HTR-8/SVneo (cell line): ENCODE data around the gene GALNT14.

Experiments used
- DNase-seq: peaks from one replicate; pipeline ENCODE4 v3.0.0; 2011; ENCODE audit warnings: low spot score, mixed read lengths; ENCODE audit not compliant: insufficient read length
- FAIRE-seq: peaks from 2 replicates; lab custom pipeline; 2011; peaks lifted over from hg19 to GRCh38; lab: Jason Lieb, UNC

The GALNT14 gene

DNA sequence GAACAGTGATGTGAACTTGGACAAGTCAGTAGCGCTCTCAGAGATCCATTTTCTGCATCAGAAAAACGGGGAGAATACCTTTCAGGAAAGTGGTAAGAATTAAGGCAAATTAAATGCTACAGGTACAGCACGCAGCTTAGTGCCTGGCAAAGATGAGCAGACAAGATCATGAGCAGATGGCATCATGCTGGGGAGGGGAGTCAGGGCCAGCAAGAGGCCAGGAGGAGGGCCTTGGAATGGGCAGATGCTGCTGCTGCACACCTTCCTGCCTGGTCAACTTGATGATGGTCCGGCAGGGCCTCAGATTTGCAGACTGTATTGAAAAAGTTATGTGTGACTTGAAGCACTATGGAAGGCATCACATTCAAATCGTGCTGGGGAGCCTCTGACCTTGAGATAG is 72.9 kb downstream of the GALNT14 start:
- FAIRE-seq, result no peak

GRCh38 chr2:31060397-31060796 is 77.8 kb downstream of the GALNT14 start:
- no peak for DNase-seq
- no peak for FAIRE-seq

More for the DNA sequence above, 72.9 kb downstream of the GALNT14 start:
- no peak for DNase-seq

DNA sequence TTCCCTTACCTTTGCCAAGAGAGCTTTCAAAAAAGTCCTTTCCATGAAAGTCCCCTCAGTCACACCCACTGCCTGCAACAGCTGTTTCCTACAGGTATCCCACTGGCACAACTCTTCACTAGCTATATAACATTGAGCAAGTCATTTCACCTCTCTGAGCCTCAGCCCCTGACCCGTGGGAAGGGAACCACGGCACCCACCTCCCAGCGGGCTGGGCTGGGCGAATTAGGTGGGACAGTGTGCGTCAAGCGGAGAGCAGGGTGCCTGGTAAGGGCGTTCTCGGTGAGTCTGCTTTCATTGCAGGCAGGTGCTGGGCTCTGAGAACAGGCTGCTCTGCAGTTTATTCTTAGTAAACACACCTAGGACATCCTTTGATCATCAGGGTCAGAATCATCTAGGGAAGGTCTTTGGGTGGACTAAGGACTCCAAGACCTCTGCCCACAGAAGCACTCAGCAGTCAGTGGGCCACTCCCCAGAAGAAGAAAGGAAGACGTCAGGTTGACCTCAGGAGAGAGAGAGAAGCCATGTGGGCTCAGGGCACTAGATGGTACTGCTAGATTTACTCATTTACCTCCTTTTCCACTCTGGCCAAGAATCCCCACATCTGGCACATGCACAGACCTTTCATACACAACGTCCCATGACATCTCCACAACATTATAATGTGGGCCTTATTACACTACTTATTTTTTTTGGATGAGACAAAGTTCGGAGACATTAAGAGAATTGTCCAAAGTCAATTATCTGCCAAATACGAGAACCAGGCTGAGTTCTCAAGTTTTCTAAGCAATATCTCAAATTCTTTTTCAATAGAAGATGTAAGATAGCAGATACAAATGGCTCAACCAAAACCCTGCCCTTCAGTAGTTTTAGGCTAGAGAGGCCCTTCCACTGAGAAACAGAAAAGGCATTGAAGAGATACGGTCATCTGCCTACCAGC is 79.9 kb downstream of the GALNT14 start:
- DNase-seq, result no peak
- FAIRE-seq, result no peak

- DNase-seq, result no peak
- no peak for FAIRE-seq
Measured at GRCh38 chr2:31057691-31058090, 80.5 kb downstream of the GALNT14 start.

GRCh38 chr2:31055938-31056337 is 82.3 kb downstream of the GALNT14 start:
- DNase-seq, result no peak
- no peak for FAIRE-seq

DNA sequence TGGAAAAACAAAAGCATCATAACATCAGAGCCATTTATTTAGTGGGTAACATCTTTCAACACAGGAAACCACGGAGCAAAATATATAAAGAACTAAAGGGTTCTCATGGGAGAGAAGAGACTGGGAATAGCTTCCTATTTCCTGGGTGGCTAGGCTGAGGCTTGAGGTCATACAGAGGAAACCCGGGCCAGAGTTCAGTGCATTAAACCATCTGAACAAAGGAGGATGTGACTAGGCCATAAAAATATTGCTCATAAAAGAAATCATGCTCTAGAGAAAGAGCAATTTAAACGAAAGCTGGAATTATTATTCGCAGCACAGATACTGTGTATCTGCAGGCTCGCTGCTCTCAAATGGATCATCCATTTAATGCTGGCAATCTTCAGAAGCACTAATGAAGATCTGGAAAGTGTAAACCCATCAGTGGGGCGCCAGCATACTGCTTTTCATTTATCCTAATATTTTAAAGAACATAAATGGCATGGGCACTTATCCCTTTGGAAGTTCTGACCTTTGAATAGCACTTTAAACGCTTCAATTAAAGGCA is 83.3 kb downstream of the GALNT14 start:
- DNase-seq, result no peak
- FAIRE-seq, result no peak

GRCh38 chr2:31053929-31054782 is 84.1 kb downstream of the GALNT14 start:
- FAIRE-seq, result no peak
- no peak for DNase-seq

DNA sequence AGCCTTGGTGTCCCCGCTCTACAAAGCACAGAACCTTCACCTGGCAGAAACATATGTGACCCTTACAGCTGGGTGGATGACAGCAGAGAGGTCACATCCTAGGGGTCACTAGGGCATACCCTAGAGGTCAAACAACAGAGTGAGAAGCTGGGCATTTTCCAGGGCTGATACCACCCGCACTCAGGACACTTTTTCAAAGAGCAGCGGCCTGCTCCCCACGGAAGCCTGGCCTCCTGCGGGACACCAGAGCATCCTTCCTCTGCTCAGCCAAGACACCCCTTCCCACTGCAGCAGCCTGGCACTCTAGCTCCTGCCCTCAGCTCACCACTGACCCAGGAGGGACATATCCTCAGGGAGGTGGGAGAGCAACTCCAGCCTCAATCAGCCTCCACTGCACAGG is 86.0 kb downstream of the GALNT14 start:
- no peak for FAIRE-seq
- DNase-seq, result no peak

DNA sequence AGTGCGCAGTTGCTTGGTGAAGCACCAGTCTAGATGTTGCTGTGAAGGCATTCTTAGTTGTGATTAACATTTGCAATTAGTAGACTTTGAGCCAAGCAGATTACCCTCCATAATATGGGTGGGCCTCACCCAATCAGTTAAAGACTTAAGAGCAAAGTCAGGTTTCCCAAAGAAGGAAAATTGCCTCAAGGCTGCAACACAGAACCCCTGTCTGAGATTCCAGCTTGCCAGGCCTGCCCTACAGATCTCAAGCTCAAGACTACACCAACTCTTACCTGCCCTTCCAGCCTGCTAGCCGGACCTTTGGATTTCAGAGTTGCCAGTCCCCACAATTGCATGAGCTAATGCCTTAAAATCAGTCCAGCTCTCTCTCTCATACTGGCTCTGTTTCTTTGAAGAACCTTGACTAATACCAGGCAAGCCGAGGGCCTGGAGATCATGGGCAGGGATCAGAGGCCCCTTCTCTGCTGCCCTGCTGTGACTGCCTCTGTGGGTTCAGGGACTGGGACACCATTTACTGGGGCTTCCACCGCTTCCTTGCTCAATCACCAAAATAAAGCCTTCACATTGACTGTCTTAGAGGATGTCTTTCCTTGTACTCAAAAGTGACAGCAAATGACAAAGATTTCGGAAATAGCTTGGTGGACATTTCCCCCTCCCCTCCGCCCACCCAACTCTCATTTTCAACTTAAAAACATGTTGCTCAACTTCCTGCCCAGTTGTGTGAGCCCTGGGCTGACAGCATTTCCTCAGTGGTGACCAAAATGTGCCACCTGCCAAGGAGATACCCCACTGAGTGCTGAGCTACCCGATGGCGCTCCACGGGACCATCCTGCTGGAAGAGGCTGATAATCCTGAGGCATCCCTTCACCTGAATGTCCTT is 86.7 kb downstream of the GALNT14 start:
- no peak for FAIRE-seq
- no peak for DNase-seq

- no peak for DNase-seq
- FAIRE-seq, result no peak
Measured at GRCh38 chr2:31049916-31050588, 88.2 kb downstream of the GALNT14 start.

GRCh38 chr2:31049264-31049663 is 89.0 kb downstream of the GALNT14 start:
- DNase-seq (no peak), FAIRE-seq (no peak)

GRCh38 chr2:31047599-31047998 is 90.6 kb downstream of the GALNT14 start:
- DNase-seq (no peak), FAIRE-seq (no peak)

- DNase-seq, result no peak
- FAIRE-seq, result no peak
Measured at GRCh38 chr2:31038385-31038784, 99.9 kb downstream of the GALNT14 start.

DNA sequence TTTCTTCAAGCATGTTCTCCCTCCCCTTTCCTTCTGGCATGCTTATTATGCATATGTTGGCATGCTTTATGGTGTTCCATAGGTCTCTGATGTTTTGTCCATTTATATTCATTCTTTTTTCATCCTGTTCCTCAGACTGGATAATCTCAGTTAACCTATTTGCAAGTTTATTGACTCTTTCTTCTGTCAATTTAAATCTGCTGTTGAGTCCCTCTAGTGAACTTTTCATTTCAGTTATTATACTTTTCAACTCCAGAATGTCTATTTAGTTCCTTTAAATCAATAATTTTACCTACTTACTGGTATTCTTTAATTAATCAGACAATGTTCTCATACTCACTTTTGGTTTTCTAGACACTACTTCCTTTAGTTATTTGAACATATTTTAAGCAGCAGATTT is 101.2 kb downstream of the GALNT14 start:
- DNase-seq, result no peak
- no peak for FAIRE-seq

GRCh38 chr2:31033032-31033431 is 105.2 kb downstream of the GALNT14 start:
- FAIRE-seq (no peak), DNase-seq (no peak)

DNA sequence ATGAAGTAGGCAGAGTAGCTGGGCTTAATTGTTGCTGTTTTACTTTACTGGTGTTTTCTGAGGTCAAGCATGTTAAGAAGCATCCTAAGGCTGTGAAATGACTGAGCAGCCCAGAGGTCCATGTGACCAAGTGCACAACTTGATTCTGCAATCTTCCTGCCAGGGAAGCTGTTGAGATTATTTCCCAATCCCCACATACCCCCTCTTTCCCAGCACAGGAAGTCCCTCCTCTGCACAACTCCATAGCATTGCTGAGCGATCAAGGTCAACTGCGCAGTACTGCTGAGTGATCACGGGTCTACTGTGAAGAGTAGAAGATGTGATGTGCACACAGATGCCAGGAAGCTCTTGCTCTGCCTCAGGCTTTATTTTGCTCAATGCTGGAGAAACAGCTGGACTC is 105.8 kb downstream of the GALNT14 start:
- FAIRE-seq (no peak), DNase-seq (no peak)

GRCh38 chr2:31031132-31031706 is 107.0 kb downstream of the GALNT14 start:
- DNase-seq (no peak), FAIRE-seq (no peak)

DNA sequence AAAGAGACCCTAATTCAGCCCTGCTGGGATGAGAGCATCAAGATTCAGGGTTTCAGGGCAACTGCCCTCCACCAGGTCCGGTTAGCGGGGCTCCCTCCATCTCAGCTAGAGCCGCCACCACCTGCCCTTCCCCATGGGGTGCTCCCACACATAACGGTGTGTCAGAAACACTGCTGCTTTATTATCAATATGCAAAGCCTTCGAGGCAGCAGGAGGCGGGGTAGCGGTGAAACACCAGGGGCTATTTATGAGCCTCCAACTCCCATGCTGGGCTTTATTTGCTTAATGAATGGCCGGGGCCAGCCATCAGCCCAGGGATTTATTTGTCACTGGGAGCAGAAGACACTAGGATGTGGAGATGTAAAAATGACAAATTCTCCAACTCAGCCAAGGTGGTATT is 109.8 kb downstream of the GALNT14 start:
- DNase-seq (no peak), FAIRE-seq (no peak)

GRCh38 chr2:31027549-31027948 is 110.7 kb downstream of the GALNT14 start:
- FAIRE-seq (no peak), DNase-seq (no peak)
